HG03571 (cell line): ENCODE data around the gene SCP2.

Experiments
- ATAC-seq: cut with Tn5 transposase; IDR thresholded peaks from one replicate; pipeline ENCODE4 v1.9.1; 2021; ENCODE audit not compliant: unreplicated experiment

SCP2 gene

GRCh38 chr1:52927212-52928014, at the start of gene SCP2:
Gene SCP2, plus strand, starts transcription at chr1:52927276. Its CDS starts 121 bp downstream, at chr1:52927397.
- peak; percentile 52 for ATAC-seq

DNA sequence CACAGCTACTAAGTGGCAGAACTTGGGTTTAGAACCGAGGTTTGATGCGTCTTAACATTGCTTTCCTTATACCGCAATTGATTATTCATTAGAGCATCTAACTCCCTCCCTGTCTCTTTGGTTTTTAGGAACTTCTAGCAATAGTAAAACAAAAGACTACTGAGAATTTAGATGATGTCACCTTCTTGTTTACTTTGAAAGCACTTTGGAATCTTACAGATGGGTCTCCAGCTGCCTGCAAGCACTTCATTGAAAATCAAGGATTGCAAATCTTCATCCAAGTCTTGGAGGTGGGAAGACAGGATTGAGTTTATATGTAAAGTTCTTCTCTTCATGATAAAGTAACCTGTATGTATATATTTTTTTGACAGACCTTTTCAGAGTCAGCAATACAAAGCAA, 49.5 kb upstream of the SCP2 start:
- no peak for ATAC-seq

DNA sequence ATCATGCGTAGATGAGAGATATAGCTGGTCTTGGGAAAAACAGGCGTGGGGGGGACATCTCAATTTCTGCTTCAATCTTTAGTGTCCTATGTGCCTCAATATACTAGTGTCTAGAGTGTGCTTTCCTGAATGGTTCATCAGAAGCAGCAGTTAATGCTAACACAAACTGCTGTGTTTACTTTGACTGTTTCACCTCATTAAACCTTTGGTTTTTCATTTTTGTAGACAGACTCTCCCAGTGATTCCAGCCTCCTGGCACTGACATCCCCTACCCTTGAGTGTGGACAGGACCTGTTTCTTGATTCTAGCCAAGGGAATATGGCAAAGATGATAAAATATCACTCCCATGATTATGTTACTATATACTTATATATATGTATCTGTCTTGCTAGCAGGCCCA, 46.9 kb upstream of the SCP2 start:
- ATAC-seq, result no peak

DNA sequence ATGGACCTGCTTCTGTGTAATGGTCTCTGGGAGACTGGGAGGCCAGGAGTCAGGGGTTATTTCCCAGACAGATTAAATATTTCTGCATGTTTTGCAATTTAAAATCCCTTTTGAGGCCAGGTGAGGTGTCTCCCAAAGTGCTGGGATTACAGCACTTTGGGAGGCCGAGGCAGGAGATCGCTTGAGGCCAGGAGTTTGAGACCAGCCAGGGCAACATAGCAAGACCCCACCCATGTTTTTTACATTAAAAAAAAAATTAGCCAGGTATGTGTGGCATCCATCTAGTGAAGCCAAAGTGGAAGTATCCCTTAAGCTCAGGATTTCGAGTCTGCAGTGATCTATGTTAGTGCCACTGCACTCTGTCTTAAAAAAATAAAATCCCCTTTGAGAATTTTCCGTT, 39.6 kb upstream of the SCP2 start:
- no peak for ATAC-seq

DNA sequence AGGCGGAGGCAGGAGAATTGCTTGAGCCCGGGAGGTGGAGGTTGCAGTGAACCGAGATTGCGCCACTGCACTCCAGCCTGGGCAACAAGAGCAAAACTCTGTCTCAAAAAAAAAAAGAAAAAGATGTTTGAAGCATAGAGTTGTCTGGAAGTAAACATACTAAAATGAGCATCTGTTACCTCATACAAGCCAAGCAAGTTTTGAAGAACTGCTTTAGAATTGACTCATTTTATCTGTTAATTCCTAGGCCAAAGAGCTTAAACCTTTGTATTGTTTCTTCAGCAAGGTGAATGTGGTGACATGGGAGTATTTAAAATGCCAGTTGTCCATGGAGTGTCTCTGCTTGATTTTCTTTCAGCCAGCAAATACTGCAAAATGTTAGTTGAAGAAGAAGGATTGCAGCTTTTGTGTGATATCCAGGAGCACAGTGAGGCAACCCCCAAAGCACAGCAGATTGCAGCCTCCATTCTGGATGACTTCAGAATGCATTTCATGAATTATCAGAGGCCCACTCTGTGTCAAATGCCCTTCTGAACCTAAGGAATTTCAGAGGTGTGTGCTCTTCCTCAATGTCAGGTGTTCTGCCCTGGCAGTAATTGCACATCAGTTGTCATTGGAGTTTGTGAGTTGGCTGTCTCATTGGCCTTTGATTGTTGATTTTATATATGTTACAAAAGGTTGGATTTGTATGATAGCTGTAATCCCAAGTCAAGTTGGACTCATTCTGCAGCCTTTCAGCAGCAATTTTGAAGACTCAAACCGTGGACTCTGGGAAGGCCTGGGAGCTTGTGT, 34.5 kb upstream of the SCP2 start:
- ATAC-seq, result no peak

GRCh38 chr1:52899445-52899894, 27.6 kb upstream of the SCP2 start:
- no peak for ATAC-seq

DNA sequence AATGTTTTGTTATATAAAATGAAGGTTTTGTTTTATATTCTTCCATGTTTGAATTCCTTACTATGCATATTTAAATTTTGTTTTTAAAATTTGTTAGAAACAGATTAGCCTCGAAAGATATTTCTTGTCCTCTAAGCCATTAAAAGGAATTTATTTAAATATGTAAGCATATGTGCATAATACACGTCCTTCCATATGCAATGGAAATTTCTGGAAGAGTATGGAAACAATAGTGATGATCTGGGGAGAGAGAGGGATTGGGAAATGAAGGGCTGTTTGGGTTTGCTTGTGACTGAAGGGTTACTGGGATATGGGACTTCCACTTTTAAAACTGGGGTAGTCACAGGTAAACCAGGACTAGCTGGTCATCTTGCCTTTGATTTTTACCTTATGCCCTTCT, 26.7 kb upstream of the SCP2 start:
- ATAC-seq, result no peak

DNA sequence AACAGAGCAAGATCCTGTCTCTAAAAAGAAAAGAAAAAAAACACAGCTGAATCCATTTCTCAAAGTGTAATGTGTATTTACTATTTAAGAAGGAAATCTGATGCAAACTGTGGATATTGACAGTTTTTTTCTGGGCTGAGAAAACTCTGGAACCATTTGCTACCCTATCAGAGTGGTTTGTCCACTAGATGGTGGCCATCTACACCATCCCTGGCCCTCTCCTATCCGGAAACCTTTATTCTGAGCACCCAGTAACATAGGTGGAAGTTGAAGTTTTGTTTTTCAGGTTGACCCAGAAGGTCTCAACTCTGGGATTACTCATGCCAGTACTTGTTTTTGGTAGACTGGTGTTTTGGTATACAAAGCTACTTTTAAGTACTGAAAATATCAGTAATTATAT, 25.7 kb upstream of the SCP2 start:
- ATAC-seq, result no peak

DNA sequence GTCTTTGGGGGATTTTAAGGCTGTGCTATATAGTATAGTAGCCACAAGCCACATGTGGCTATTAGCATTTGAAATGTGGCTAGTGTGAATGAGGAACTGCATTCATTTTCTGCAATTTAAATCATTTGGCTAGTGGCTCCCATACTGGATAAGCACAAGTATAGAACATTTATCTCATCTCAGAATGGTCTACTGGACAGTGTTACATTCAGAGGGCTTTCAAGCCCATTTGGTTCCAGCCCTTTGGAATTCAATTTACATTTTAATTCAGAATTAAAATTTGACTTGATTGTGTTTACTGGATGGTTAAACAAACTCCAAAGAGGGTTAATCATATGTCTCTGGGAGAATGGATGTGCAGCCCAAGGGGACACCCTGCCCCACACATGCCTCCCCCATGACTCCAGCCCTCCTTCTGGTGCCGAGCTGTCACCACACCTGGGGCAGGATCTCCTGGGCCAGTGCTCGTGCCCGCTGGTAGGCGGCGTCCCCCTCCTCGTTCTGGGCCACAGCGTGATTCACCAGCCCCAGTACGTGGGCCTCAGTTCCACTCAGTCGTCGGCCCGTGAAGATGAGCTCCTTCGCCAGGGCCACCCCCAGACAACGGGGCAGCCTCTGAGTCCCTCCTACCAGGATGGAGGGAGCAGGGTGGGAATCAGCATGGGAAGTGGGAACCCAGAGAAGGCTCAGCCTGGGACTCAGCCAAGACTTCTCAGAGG, 22.7 kb upstream of the SCP2 start:
- ATAC-seq, result no peak

DNA sequence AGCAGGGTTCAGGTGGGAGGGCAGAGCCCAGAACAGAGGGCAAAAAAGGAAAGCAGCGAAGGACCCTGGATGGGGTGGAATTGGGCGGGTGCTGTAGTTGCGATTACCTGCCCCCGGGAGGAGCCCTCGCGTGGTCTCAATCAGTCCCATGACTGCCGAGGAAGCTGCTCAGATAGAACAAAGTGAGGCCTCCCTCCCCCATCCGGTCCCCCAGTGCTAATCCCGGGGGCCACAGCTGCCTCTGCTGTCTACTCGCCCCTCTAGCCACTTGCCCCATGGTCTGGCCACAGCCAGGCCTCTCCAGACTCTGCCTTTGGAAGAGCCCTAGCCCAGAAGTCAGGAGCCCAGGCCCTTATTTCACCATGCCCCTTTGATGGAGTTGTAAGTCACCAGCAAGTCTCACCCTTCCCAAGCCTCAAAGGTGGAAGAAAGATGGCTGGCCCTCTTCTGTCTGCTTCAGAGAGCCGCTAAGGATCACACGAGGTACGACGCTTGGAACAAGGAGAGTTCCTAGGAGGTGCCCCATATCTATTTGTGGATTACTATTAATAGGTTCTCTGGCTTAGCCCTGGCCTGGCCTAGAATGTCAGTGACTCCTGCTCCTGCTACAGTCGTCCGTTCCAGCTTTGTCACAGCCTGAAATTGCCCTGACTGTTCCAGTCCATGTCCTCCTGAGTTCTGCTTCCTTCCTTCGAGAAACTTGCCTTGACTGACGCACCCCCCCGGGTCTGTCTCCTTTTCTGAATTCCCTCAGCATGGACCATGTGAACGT, 22.0 kb upstream of the SCP2 start:
- ATAC-seq, result no peak

- no peak for ATAC-seq
Observed at GRCh38 chr1:52906135-52906603, 20.9 kb upstream of the SCP2 start.

GRCh38 chr1:52907068-52907811, 19.8 kb upstream of the SCP2 start:
- no peak for ATAC-seq

DNA sequence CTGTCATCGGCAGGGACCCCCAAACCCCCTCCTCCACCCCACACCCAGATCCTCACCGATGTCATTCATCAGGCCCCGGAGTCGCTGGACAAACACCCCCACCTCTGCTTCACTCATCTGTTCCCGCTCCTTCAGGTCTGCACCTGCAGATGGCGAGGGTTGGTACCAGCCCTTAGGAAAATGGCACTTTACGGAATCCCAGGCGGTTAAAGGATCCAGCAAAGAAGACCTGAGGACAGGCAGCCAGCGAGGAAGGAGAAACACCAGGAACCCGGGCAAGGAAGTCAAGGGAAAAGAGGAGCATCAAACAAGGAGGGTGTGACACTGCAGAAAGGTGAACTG, 19.3 kb upstream of the SCP2 start:
- ATAC-seq, result no peak

GRCh38 chr1:52911541-52911940, 15.5 kb upstream of the SCP2 start:
- ATAC-seq, result no peak

DNA sequence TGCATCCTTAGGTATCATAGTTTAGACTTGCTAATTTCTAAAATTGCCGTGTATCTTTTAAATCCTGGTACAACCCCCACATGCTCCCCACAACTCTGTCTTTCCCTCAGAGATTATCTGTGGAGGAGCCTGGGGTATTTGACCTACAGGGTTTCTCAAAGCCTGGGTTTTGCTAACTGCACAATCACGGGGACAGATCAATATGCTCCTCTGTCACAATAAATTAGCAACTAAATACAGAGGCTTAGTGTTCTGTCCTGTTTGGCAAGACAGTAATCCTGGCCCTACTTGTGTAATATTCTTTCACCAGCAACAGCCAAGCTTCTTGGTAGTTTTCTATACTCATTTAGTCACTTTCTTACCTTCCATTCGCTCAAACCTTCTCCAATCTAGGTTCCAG, 14.1 kb upstream of the SCP2 start:
- ATAC-seq, result no peak

DNA sequence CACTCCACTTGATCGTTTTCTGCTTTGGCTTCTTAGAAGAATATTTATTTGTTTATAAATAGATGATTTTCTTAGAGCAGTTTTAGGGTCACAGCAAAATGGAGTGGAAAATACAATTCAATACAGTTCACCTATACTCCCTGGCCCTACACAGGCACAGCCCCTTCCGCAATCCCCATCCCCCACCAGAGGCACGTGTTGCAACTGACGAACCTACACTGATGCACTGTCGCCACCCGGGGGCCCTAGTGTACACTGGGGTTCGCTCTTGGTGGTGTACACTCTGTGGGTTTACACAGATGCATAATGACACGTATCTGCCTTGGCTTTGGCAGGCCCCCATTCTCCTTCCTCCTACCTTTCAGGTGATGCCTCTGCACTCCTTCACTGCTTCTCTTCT, 13.5 kb upstream of the SCP2 start:
- no peak for ATAC-seq

DNA sequence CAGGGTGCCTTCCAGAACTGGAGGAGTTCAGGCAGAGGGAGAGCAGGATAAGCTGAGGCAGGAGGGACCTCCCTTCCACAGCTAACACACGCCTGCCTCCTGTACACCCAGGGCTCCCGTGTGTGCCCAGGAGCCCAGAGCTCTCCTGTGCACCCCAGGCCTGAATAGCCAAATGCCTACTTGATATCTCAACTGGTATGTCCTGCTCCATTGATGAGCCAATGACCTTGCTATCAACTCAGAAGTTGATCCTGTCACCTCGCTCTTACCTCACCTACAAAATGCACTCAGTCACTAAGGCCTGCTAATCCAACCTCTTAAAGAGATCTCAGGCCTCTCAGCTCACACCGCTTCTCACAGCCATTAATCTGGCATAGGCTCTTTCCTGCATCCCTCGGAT, 12.6 kb upstream of the SCP2 start:
- no peak for ATAC-seq

DNA sequence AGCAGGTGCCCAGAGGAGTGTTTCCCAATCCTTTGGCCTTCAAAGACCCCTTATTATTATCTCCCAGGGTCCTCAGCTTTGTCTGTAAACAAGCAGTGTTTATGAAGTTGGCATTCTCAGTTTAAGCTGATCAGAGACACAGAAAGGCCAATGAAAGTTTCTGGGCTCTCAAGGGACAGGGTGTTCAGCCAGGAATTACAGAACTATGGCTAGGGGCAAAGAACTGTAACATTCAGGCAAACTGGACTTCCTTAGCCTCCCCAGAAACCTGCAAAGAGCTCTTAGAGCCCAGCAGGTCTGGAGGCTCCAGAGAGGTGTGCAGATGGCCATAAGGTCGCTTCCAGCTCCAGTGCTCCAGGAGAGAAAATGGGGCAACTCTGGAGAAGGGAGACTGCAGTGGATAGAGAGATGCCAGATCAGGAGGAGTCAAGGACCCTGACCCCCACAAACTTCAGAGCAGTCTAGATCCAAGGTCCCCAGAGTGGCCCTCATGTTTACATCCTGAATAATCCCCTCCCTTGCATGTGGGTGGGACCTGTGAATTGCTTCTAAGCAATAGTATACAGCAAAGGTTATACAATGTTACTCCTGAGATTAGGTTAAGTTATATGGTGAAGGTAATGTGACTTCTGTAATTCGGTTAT, 11.7 kb upstream of the SCP2 start:
- ATAC-seq, result no peak

DNA sequence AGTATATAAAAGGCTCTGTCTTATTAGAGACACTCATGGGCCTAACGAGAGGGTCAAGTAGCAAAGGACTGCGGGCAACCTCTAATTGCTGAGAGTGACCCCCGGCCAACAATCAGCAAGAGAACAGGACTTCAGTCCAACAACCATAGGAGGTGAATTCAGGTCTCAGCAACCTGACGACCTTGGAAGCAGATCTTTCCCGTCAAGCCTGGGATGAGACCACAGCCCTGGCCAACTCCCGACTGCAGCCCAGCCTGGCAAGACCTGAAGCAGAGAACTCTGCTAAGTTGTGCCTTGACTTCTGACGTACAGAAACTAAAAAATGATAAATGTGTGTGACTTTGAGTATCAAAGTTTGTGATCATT, 11.2 kb upstream of the SCP2 start:
- ATAC-seq, result no peak
